Gastrocnemius medialis (tissue), 4 donors: ENCODE results near the gene DMAP1. TPM values are rescaled to one million over a fixed set of nuclear protein-coding genes. Genes with fewer than 3 reads are reported as not detected.
A peak's percentile ranks its signal among the peaks of the same experiment; 100 is the strongest.

ENCODE experiments used
- ATAC-seq, 2 donors: fragments of 150-250 bp; one replicate each; pipeline ENCODE4 v1.9.1; 2016
- DNase-seq, 2 donors: peaks; one replicate each; pipeline ENCODE4 v3.0.0-alpha.2; 2019
- H3K27ac ChIP-seq, 4 donors: fragments of 200-600 bp; sonication (generic); 1 replicate in 1 of 4; 2 replicates in 3 of 4; pipeline ENCODE4 v1.5.1; 2016 to 2018; ENCODE audit warnings: mild to moderate bottlenecking in 2 of 4, moderate library complexity in 1 of 4
- H3K27me3 ChIP-seq, 3 donors: fragments of 200-600 bp; sonication (generic) in 2 of 3; 1 replicate in 1 of 3; 2 replicates in 2 of 3; pipeline versions ENCODE4 v1.5.1 to v1.6.0; 2016 to 2019; ENCODE audit warnings: mild to moderate bottlenecking in 1 of 3, moderate library complexity in 1 of 3
- H3K36me3 ChIP-seq, 2 donors: fragments of 200-600 bp; sonication (generic) in 1 of 2; one replicate each; pipeline ENCODE4 v1.5.1; 2017 to 2018
- H3K4me1 ChIP-seq, 2 donors: fragments of 200-600 bp; sonication (generic) in 1 of 2; one replicate each; pipeline ENCODE4 v1.5.1; 2016 to 2017; ENCODE audit warnings: mild to moderate bottlenecking in 2 of 2
- H3K4me3 ChIP-seq, 4 donors: fragments of 200-600 bp; sonication (generic) in 3 of 4; 1 replicate in 1 of 4; 2 replicates in 3 of 4; pipeline ENCODE4 v1.5.1; 2016 to 2019; ENCODE audit warnings: mild to moderate bottlenecking in 2 of 4
- H3K9me3 ChIP-seq, 3 donors: fragments of 200-600 bp; sonication (generic) in 2 of 3; 1 replicate in 1 of 3; 2 replicates in 2 of 3; pipeline ENCODE4 v1.5.1; 2016 to 2019
- POLR2A ChIP-seq, 2 donors: fragments of 450-650 bp; IDR thresholded peaks; one replicate each; pipeline ENCODE4 v1.6.1; 2017; ENCODE audit warnings: antibody characterized with exemption in 2 of 2, mild to moderate bottlenecking in 2 of 2, moderate library complexity in 2 of 2
- in situ Hi-C, 4 donors: fragments of 200-750 bp; cut with MboI; loops; one replicate each; pipeline versions ENCODE4 v1.15.0 to v1.8.0; 2017; ENCODE audit warnings: low sequenced_read_pairs in 4 of 4
- intact Hi-C: fragments of 100-400 bp; cut with DNase I; formaldehyde crosslinking; loops from one replicate; pipeline ENCODE4 v1.15.1; 2023; ENCODE audit warnings: low total_unique reads
- total RNA-seq, 4 donors: library from RNA; depleted of rRNA; stranded (reverse); fragments of >200 nt; gene quantifications; one replicate each; pipeline versions ENCODE4 v1.1.0 to v1.2.3, GENCODE V29; 2016
- TF ChIP-seq, protein P1 (sequence below), 5 experiments: fragments of 450-650 bp in 3 of 5; fragments of 200-600 bp in 2 of 5; sonication (generic) in 2 of 5; IDR thresholded peaks in 4 of 5; conservative IDR thresholded peaks in 1 of 5; 1 replicate in 4 of 5; 2 replicates in 1 of 5; pipeline ENCODE4 v1.5.1; 2016 to 2019; ENCODE audit warnings: antibody characterized with exemption in 5 of 5, mild to moderate bottlenecking in 3 of 5, moderate library complexity in 3 of 5

DMAP1 gene
- total RNA-seq, 4 donors from 2014 or later, result 24.9 to 42.2 (median 34.9) TPM

DNA sequence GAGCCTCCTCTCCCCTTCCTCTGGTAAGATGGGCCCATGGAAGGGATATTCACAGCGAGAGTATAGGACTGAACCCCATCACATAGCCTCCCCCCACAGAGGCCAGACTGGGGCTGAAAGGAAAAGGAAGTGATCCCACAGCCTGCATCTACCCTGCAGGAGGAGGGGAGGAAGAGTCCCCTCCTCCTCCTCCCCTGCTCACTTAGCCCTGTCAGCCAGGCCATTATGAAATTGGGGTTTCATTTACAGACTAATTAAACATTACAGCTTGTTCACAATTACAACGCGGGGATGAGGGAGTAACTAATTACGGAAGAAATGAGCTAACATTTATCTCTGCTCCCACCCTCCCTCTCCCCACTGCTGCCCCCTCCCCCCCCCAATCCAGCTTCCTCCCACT, 25.4 kb downstream of the DMAP1 start:
- Histone ChIP-seq H3K4me3 (no peak overlapping the region), H3K4me1 (peaks cover 9 to 18% of the 10 kb centered on the region in 2 donors), H3K27ac (peak overlapping the region in 2 of 4 donors; percentile 61 to 84), H3K27me3 (no peaks in the 10 kb centered on the region), H3K9me3 (no peaks in the 10 kb centered on the region), H3K36me3 (no peaks in the 10 kb centered on the region)
- in situ Hi-C loops, result no loop called here
- TF ChIP-seq, protein P1, sequence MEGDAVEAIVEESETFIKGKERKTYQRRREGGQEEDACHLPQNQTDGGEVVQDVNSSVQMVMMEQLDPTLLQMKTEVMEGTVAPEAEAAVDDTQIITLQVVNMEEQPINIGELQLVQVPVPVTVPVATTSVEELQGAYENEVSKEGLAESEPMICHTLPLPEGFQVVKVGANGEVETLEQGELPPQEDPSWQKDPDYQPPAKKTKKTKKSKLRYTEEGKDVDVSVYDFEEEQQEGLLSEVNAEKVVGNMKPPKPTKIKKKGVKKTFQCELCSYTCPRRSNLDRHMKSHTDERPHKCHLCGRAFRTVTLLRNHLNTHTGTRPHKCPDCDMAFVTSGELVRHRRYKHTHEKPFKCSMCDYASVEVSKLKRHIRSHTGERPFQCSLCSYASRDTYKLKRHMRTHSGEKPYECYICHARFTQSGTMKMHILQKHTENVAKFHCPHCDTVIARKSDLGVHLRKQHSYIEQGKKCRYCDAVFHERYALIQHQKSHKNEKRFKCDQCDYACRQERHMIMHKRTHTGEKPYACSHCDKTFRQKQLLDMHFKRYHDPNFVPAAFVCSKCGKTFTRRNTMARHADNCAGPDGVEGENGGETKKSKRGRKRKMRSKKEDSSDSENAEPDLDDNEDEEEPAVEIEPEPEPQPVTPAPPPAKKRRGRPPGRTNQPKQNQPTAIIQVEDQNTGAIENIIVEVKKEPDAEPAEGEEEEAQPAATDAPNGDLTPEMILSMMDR (IDR thresholded peaks at IDR 0.05 in 4 of 5, conservative IDR thresholded peaks at IDR 0.05 in 1 of 5), result no peak
- no peak for TF ChIP-seq POLR2A (IDR thresholded peaks at IDR 0.05)
- intact Hi-C loops, result no loop called here
- no peak for ATAC-seq
- no peak for DNase-seq

DNA sequence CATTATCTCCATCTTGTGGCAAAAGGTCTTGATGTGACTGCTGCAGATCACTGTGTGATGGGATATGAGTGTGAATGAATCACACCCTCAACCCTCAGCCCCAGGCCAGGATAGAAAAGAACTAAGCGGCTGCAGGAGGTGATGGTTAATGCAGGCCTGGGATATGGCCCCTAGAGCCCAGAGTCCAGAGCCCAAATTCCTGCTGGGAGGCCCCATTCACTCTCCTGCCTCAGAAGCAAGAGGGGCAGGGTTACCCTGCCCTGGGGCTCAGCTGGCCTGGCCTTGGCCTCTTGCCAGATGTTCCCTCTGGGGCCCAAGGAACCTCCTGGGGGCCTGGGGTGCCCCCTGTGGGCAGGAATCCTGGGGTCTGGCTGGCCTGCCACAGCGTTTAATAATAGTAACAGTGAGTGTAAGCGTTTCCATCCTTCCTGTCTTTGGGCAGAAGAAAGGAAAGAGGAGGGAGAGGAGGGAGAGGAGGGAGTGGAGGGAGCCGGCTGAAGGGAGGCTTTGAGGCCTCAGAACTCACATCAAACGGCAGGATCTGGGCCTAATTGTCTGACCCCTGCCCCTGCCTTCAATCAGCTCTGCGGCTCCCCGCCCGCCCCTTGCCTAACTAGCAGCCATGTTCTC, 26.2 kb downstream of the DMAP1 start:
- H3K9me3 ChIP-seq, result no peaks in the 10 kb centered on the region
- no peak for DNase-seq
- H3K27ac ChIP-seq, result peak overlapping the region; percentile 58 to 84 (median 62)
- peak; percentile 21 to 28 for ATAC-seq
- H3K4me1 ChIP-seq, result peaks cover 9 to 18% of the 10 kb centered on the region in 2 donors
- no peaks in the 10 kb centered on the region for H3K36me3 ChIP-seq
- H3K27me3 ChIP-seq, result no peaks in the 10 kb centered on the region
- TF ChIP-seq POLR2A (IDR thresholded peaks at IDR 0.05), result no peak
- TF ChIP-seq, protein P1 (IDR thresholded peaks at IDR 0.05 in 4 of 5, conservative IDR thresholded peaks at IDR 0.05 in 1 of 5), result no peak
- in situ Hi-C loops, result no loop called here
- H3K4me3 ChIP-seq, result no peak overlapping the region
- intact Hi-C loops, result no loop called here

DNA sequence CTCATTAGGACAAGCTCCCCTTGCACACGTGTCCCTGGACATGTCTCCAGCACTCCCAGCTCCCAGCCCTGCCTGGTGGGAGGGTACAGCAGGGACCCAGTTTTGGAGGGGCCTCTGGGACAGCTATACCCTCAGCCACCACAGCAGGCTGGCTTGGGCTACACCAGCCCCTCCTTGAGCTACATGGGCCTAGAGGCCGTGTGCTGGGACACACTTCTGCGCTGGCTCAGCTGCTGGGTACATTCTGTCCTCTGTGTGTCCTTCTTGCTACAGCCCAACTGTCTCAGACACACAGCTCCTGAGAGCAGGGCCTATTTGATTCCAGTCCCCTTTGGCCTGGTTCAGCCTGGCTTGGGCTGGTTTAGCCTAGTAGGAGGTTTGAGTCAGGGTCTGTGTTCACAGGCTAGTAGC, 26.7 kb downstream of the DMAP1 start:
- DNase-seq (peak; percentile 22 to 74), ATAC-seq (peak; percentile 81 to 94)
- Histone ChIP-seq H3K27ac (peak overlapping the region; percentile 58 to 84 (median 62)), H3K4me3 (no peak overlapping the region), H3K36me3 (no peaks in the 10 kb centered on the region), H3K9me3 (no peaks in the 10 kb centered on the region), H3K27me3 (no peaks in the 10 kb centered on the region), H3K4me1 (peaks cover 9 to 18% of the 10 kb centered on the region in 2 donors)
- in situ Hi-C loops (no loop called here), intact Hi-C loops (no loop called here)
- TF ChIP-seq POLR2A (IDR thresholded peaks at IDR 0.05), result no peak
- TF ChIP-seq, protein P1 (IDR thresholded peaks at IDR 0.05 in 4 of 5, conservative IDR thresholded peaks at IDR 0.05 in 1 of 5), result no peak

DNA sequence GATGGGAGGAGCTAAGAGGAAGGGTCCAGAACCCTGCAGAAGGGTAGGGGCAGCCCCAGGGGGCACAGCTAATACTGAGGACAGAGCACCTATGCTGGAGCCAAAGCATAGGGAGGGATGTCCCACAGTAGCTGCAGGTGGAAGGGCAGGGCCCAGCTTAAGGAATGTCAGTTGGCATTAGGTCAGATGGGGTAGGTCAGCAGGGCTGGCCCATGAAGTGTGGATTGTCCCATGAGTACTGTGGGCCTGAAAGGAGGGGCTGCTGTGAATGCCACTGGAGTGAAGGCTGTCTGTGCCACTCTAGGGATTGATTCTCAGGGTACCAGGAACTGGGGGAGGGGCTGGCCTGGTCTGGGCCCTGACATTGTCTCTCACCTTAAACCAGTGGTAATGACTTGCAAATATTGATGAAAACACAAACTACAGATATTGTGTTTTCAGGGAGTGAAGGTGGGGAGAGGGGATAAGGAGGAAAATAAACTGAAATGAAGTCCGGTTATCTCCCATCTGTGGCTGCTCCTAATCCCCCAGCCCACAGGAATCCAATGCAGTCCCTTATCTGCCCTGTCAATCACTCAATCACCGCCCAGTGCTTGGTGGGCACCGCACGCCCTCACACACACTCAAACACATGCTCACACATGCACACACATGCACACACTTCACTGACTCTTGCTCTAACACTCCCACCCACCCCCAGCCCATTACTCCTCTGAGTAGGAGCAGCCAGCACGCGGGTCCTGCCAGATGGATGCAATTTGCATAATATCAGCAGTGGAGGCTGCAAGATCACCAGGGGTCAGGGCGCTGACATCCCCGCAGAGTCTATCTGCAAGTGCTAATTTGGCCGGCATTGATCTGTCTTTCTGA, 27.8 kb downstream of the DMAP1 start:
- ATAC-seq, result peak in 1 of 2 donors; percentile 18
- TF ChIP-seq POLR2A (IDR thresholded peaks at IDR 0.05), result no peak
- TF ChIP-seq, protein P1 (IDR thresholded peaks at IDR 0.05 in 4 of 5, conservative IDR thresholded peaks at IDR 0.05 in 1 of 5), result no peak
- intact Hi-C loops, result no loop called here

More for the DNA sequence above, 27.8 kb downstream of the DMAP1 start:
- Histone ChIP-seq H3K27ac (peak overlapping the region; percentile 58 to 84 (median 62)), H3K9me3 (no peaks in the 10 kb centered on the region), H3K36me3 (no peaks in the 10 kb centered on the region), H3K27me3 (no peaks in the 10 kb centered on the region), H3K4me1 (peaks cover 9 to 18% of the 10 kb centered on the region in 2 donors), H3K4me3 (no peak overlapping the region)
- DNase-seq, result no peak
- in situ Hi-C loops, result no loop called here
